OCI-LY7 (cell line): ENCODE measurements around the gene GFRA4. TPM values are rescaled to one million over a fixed set of nuclear protein-coding genes. Genes with fewer than 3 reads are reported as not detected.

Experiments used
- BruUV-seq: library from RNA; stranded (reverse); fragments of 400-500 nt; replicated peaks from 2 replicates; lab custom pipeline; 2021; lab: Mats Ljungman, UMichigan
- CTCF ChIA-PET: fragments of 300-600 bp; sonication (Branson Sonifier 250); formaldehyde crosslinking; loops from one replicate; lab custom pipeline; 2022; ENCODE audit warnings: antibody characterized with exemption; ENCODE audit not compliant: unreplicated experiment; lab: Charles Lee
- POLR2A ChIA-PET: fragments of 300-600 bp; sonication (Branson Sonifier 250); formaldehyde crosslinking; loops from one replicate; lab custom pipeline; 2022; ENCODE audit warnings: antibody characterized with exemption; lab: Charles Lee
- DNase-seq: peaks from one replicate; pipeline ENCODE4 v3.0.0-alpha.2; 2015; ENCODE audit warnings: low spot score
- H2AFZ ChIP-seq: fragments of 200-600 bp; sonication (generic), shearing (Covaris generic); 2 replicates; pipeline ENCODE4 v1.6.1; 2014; ENCODE audit warnings: mild to moderate bottlenecking, antibody characterized with exemption, low read length, moderate library complexity
- H3K27ac ChIP-seq: fragments of 200-600 bp; sonication (generic); 2 replicates; pipeline ENCODE4 v1.5.1; 2014; ENCODE audit warnings: mixed run types, low read depth, mild to moderate bottlenecking, moderate library complexity, low read length, inconsistent platforms; ENCODE audit not compliant: poor library complexity, severe bottlenecking
- H3K36me3 ChIP-seq: fragments of 200-600 bp; sonication (generic); 2 replicates; pipeline ENCODE4 v1.6.1; 2014; ENCODE audit warnings: mild to moderate bottlenecking, antibody characterized with exemption, low read length, moderate library complexity, mixed read lengths; ENCODE audit not compliant: insufficient read depth
- H3K4me1 ChIP-seq: fragments of 200-600 bp; sonication (generic); 2 replicates; pipeline ENCODE4 v1.5.1; 2014; ENCODE audit warnings: mild to moderate bottlenecking, low read length; ENCODE audit not compliant: insufficient read depth, poor library complexity, severe bottlenecking
- H3K4me2 ChIP-seq: fragments of 200-600 bp; sonication (generic); 2 replicates; pipeline ENCODE4 v1.6.1; 2014; ENCODE audit warnings: mild to moderate bottlenecking, low read length
- H3K4me3 ChIP-seq: fragments of 200-600 bp; sonication (generic); 2 replicates; pipeline ENCODE4 v1.5.1; 2014; ENCODE audit warnings: mild to moderate bottlenecking, low read depth, low read length; ENCODE audit not compliant: poor library complexity, severe bottlenecking
- H3K79me2 ChIP-seq: fragments of 200-600 bp; sonication (generic); 2 replicates; pipeline ENCODE4 v1.6.1; 2016; ENCODE audit warnings: low read depth, mild to moderate bottlenecking, low read length, moderate library complexity, mixed read lengths; ENCODE audit not compliant: insufficient read depth
- H3K9me2 ChIP-seq: fragments of 200-600 bp; sonication (generic); 2 replicates; pipeline ENCODE4 v1.6.1; 2016; ENCODE audit warnings: mild to moderate bottlenecking, low read length, mixed read lengths; ENCODE audit not compliant: insufficient read depth
- H3K9me3 ChIP-seq: fragments of 200-600 bp; sonication (generic); 2 replicates; pipeline ENCODE4 v1.6.1; 2014; ENCODE audit warnings: mild to moderate bottlenecking, mixed run types, low read length, mixed read lengths
- H4K20me1 ChIP-seq: fragments of 200-600 bp; sonication (generic); 2 replicates; pipeline ENCODE4 v1.6.1; 2014; ENCODE audit warnings: mild to moderate bottlenecking, antibody characterized with exemption, low read length, moderate library complexity, mixed read lengths; ENCODE audit not compliant: insufficient read depth
- EZH2phosphoT487 ChIP-seq: fragments of 200-600 bp; sonication (generic); IDR thresholded peaks from 2 replicates; pipeline ENCODE4 v1.6.1; 2018; ENCODE audit warnings: low read depth, borderline replicate concordance, mild to moderate bottlenecking, mixed run types, antibody characterized with exemption, low read length, moderate library complexity, mixed read lengths
- intact Hi-C: fragments of 100-400 bp; cut with micrococcal nuclease; formaldehyde crosslinking; loops from one replicate; pipeline ENCODE4 v1.10.0; 2022; ENCODE audit not compliant: unreplicated experiment
- total RNA-seq, 2 experiments: library from RNA; depleted of rRNA in 1 of 2; stranded (reverse); fragments of >200 nt in 1 of 2; shearing (Covaris generic) in 1 of 2; gene quantifications; 2 replicates each; pipeline ENCODE4 v1.2.3, GENCODE V29; 2014 to 2022
- TF ChIP-seq, protein P1 (sequence below): fragments of 200-600 bp; sonication (generic); conservative IDR thresholded peaks from 2 replicates; pipeline ENCODE4 v1.5.1; 2014; ENCODE audit warnings: mild to moderate bottlenecking, antibody characterized with exemption, low read length, moderate library complexity, mixed read lengths

The GFRA4 gene
- total RNA-seq, 2 experiments from 2014 or later = not detected

GRCh38 chr20:3671986-3672546 is 8.9 kb upstream of the GFRA4 start:
- BruUV-seq = no TSS peak
- CTCF ChIA-PET = interaction anchor here (0.6 kb wide), 1 partner anchor 574 kb away, joined by 3 read pairs; no protein-coding TSS in a partner anchor
- no peak for DNase-seq

DNA sequence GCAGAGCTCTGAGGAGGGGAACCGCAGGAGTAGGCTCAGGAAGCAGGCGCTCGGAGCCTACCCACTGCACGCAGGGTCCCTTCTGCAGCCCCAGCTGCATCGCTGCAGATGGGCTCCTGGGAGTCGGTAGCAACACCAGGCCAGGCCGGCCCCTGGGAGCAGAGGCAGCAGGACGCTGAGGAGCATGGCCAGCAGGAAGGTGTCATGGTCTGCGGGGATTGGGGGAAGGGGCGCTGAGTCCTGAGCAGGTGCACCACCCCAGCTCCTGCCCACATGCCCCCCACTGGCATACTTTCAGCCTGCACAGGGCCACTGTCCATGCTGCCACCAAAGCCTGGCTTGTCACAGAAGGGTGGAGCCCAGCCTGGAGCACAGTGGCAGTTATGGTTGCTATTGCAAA is 7.7 kb upstream of the GFRA4 start:
- Histone ChIP-seq H3K4me1 (no peaks in the 10 kb centered on the region), H3K4me2 (no peak overlapping the region), H3K9me2 (no peaks in the 10 kb centered on the region), H3K36me3 (no peaks in the 10 kb centered on the region), H3K9me3 (no peaks in the 10 kb centered on the region), H4K20me1 (no peaks in the 10 kb centered on the region), H3K79me2 (no peaks in the 10 kb centered on the region), H2AFZ (no peak overlapping the region), H3K4me3 (no peak overlapping the region), H3K27ac (no peak overlapping the region)
- BruUV-seq = no TSS peak
- POLR2A ChIA-PET = no interaction called here
- CTCF ChIA-PET = no interaction called here
- no peak for DNase-seq
- intact Hi-C loops = no loop called here
- TF ChIP-seq, protein P1, sequence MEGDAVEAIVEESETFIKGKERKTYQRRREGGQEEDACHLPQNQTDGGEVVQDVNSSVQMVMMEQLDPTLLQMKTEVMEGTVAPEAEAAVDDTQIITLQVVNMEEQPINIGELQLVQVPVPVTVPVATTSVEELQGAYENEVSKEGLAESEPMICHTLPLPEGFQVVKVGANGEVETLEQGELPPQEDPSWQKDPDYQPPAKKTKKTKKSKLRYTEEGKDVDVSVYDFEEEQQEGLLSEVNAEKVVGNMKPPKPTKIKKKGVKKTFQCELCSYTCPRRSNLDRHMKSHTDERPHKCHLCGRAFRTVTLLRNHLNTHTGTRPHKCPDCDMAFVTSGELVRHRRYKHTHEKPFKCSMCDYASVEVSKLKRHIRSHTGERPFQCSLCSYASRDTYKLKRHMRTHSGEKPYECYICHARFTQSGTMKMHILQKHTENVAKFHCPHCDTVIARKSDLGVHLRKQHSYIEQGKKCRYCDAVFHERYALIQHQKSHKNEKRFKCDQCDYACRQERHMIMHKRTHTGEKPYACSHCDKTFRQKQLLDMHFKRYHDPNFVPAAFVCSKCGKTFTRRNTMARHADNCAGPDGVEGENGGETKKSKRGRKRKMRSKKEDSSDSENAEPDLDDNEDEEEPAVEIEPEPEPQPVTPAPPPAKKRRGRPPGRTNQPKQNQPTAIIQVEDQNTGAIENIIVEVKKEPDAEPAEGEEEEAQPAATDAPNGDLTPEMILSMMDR = no peak
- TF ChIP-seq EZH2phosphoT487 = no peak

More at GRCh38 chr20:3671986-3672546, 8.9 kb upstream of the GFRA4 start:
- Histone ChIP-seq H3K4me1 (no peaks in the 10 kb centered on the region), H3K36me3 (no peaks in the 10 kb centered on the region), H3K27ac (no peak overlapping the region), H3K79me2 (no peaks in the 10 kb centered on the region), H3K9me2 (no peaks in the 10 kb centered on the region), H4K20me1 (no peaks in the 10 kb centered on the region), H3K4me2 (no peak overlapping the region), H3K9me3 (no peaks in the 10 kb centered on the region), H2AFZ (no peak overlapping the region), H3K4me3 (no peak overlapping the region)
- intact Hi-C loops = no loop called here
- POLR2A ChIA-PET = no interaction called here
- TF ChIP-seq, protein P1 = no peak

DNA sequence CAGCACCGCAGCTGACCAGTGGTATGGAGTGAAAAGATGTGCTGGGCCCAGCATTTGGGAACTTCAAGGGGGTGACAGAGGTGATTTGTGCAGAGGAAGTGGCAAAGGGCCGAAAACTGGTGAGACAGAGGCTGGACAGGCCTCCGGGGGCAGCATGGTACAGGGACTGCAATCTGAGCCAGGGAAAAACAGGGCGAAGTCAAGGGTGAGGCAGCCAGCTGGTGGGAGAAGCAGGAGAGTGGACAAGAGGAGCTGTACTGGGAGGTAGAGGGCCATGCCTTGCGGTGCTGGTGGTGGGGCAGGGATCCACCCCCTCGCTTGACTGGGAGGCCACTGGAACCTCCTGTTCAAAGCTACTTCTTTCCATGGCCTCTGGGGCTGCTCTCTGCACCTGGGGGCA is 7.3 kb upstream of the GFRA4 start:
- Histone ChIP-seq H3K4me2 (no peak overlapping the region), H3K4me3 (no peak overlapping the region), H3K9me2 (no peaks in the 10 kb centered on the region), H3K27ac (no peak overlapping the region), H3K4me1 (no peaks in the 10 kb centered on the region), H2AFZ (no peak overlapping the region), H3K36me3 (no peaks in the 10 kb centered on the region), H3K9me3 (no peaks in the 10 kb centered on the region), H3K79me2 (no peaks in the 10 kb centered on the region), H4K20me1 (no peaks in the 10 kb centered on the region)
- TF ChIP-seq, protein P1 = no peak
- TF ChIP-seq EZH2phosphoT487 = no peak
- ChIA-PET POLR2A (no interaction called here), CTCF (no interaction called here)
- no TSS peak for BruUV-seq
- DNase-seq = no peak
- intact Hi-C loops = no loop called here
